Caco-2 (cell line): Measurements from ENCODE around the gene RIC3. TPM values are rescaled to one million over a fixed set of nuclear protein-coding genes. Genes with fewer than 3 reads are reported as not detected.

Source experiments
- BruUV-seq: library from RNA; stranded (reverse); fragments of 400-500 nt; replicated peaks from 2 replicates; lab custom pipeline; 2021; lab: Mats Ljungman, UMichigan
- CTCF ChIA-PET: fragments of 300-600 bp; sonication (Branson Sonifier 250); formaldehyde crosslinking; loops from one replicate; lab custom pipeline; 2022; ENCODE audit warnings: antibody characterized with exemption; lab: Charles Lee
- POLR2A ChIA-PET: fragments of 300-600 bp; sonication (Branson Sonifier 250); formaldehyde crosslinking; loops from one replicate; lab custom pipeline; 2022; ENCODE audit warnings: antibody characterized with exemption; lab: Charles Lee
- DNase-seq, 2 experiments: peaks; one replicate each; pipeline versions ENCODE4 v3.0.0 to v3.0.0-alpha.2; 2020 to 2022
- H3K27me3 ChIP-seq: replicated peaks from 2 replicates; pipeline ENCODE4 v1.6.0; 2011; ENCODE audit warnings: low read length; ENCODE audit not compliant: control insufficient read depth, insufficient read depth
- H3K36me3 ChIP-seq: 2 replicates; pipeline ENCODE4 v1.5.1; 2011; ENCODE audit warnings: low read length; ENCODE audit not compliant: control insufficient read depth, insufficient read depth
- H3K4me1 ChIP-seq: fragments of 250-450 bp; sonication (Bioruptor Pico); 2 replicates; pipeline ENCODE4 v1.5.1; 2020; ENCODE audit warnings: mild to moderate bottlenecking
- H3K4me3 ChIP-seq: 2 replicates; pipeline ENCODE4 v1.5.1; 2011; ENCODE audit warnings: low read depth, mild to moderate bottlenecking, control low read depth, low read length
- H3K9me3 ChIP-seq: fragments of 250-450 bp; sonication (Bioruptor Pico); 2 replicates; pipeline ENCODE4 v1.5.1; 2020; ENCODE audit warnings: mild to moderate bottlenecking, moderate library complexity
- H3K27ac Mint-ChIP-seq: one replicate; pipeline ENCODE4 v1.8.0; 2022; ENCODE audit warnings: mixed read lengths; ENCODE audit not compliant: unreplicated experiment
- H3K27me3 Mint-ChIP-seq: one replicate; pipeline ENCODE4 v1.8.0; 2022; ENCODE audit warnings: mixed read lengths; ENCODE audit not compliant: insufficient read depth, unreplicated experiment
- H3K36me3 Mint-ChIP-seq: one replicate; pipeline ENCODE4 v1.8.0; 2022; ENCODE audit warnings: mild to moderate bottlenecking, mixed read lengths; ENCODE audit not compliant: insufficient read depth, unreplicated experiment
- H3K4me1 Mint-ChIP-seq: one replicate; pipeline ENCODE4 v1.8.0; 2022; ENCODE audit warnings: low read depth, mixed read lengths; ENCODE audit not compliant: unreplicated experiment
- H3K4me3 Mint-ChIP-seq: one replicate; pipeline ENCODE4 v1.8.0; 2022; ENCODE audit warnings: mild to moderate bottlenecking, moderate library complexity, mixed read lengths; ENCODE audit not compliant: unreplicated experiment
- H3K9me3 Mint-ChIP-seq: one replicate; pipeline ENCODE4 v1.8.0; 2022; ENCODE audit warnings: mixed read lengths; ENCODE audit not compliant: unreplicated experiment
- intact Hi-C: fragments of 100-400 bp; cut with micrococcal nuclease; formaldehyde crosslinking; loops from one replicate; pipeline ENCODE4 v1.10.0; 2022; ENCODE audit not compliant: unreplicated experiment
- total RNA-seq: library from RNA; stranded (reverse); gene quantifications from 2 replicates; pipeline ENCODE4 v1.2.3, GENCODE V29; 2022
- TF ChIP-seq, protein P1 (sequence below), 2 experiments: fragments of 200-600 bp in 1 of 2; IDR thresholded peaks; 1 replicate in 1 of 2; 2 replicates in 1 of 2; pipeline versions ENCODE4 v1.5.1 to v1.8.0; 2011 to 2022; ENCODE audit warnings: antibody characterized with exemption in 1 of 2, control low read depth in 1 of 2, inconsistent platforms in 1 of 2, low read depth in 1 of 2, low read length in 1 of 2, mild to moderate bottlenecking in 1 of 2, moderate library complexity in 1 of 2; ENCODE audit not compliant: insufficient read depth in 1 of 2, severe bottlenecking in 1 of 2, unreplicated experiment in 1 of 2

RIC3 gene
- total RNA-seq, 1 experiment from 2014 or later: not detected

DNA sequence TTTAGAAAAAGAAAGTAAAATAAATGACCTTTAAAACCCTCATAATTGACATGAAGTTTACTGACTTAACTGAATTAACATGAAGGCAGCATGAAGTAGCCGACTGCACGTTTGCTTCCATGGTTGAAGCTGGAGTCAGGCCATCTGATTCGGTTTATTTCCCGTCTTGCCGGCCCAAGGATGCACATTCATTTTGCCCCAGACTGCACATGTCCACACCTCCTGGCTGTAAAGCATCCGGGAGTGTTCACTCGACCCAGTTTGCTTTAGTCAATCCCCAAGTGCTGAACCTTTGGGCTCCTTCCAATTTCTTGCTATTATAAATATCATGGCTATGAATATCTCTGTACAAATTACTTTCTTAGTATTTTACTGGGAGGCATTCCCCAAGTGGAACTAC, 105.5 kb downstream of the RIC3 start:
- Mint-ChIP-seq H3K36me3 (no peaks in the 10 kb centered on the region), H3K27ac (no peak overlapping the region), H3K4me3 (no peak overlapping the region), H3K4me1 (no peaks in the 10 kb centered on the region), H3K9me3 (no peaks in the 10 kb centered on the region), H3K27me3 (peaks cover 6% of the 10 kb centered on the region)
- Histone ChIP-seq H3K36me3 (no peaks in the 10 kb centered on the region), H3K4me1 (no peaks in the 10 kb centered on the region), H3K9me3 (no peaks in the 10 kb centered on the region), H3K27me3 (no peaks in the 10 kb centered on the region), H3K4me3 (no peak overlapping the region)
- DNase-seq: no peak
- no TSS peak for BruUV-seq
- ChIA-PET CTCF (no interaction called here), POLR2A (no interaction called here)
- intact Hi-C loops: no loop called here
- TF ChIP-seq, protein P1, sequence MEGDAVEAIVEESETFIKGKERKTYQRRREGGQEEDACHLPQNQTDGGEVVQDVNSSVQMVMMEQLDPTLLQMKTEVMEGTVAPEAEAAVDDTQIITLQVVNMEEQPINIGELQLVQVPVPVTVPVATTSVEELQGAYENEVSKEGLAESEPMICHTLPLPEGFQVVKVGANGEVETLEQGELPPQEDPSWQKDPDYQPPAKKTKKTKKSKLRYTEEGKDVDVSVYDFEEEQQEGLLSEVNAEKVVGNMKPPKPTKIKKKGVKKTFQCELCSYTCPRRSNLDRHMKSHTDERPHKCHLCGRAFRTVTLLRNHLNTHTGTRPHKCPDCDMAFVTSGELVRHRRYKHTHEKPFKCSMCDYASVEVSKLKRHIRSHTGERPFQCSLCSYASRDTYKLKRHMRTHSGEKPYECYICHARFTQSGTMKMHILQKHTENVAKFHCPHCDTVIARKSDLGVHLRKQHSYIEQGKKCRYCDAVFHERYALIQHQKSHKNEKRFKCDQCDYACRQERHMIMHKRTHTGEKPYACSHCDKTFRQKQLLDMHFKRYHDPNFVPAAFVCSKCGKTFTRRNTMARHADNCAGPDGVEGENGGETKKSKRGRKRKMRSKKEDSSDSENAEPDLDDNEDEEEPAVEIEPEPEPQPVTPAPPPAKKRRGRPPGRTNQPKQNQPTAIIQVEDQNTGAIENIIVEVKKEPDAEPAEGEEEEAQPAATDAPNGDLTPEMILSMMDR (IDR thresholded peaks at IDR 0.05; ENCODE audit: insufficient read depth in 1 of 2, low read depth in 1 of 2, low read length in 1 of 2, severe bottlenecking in 1 of 2, unreplicated experiment in 1 of 2): no peak

DNA sequence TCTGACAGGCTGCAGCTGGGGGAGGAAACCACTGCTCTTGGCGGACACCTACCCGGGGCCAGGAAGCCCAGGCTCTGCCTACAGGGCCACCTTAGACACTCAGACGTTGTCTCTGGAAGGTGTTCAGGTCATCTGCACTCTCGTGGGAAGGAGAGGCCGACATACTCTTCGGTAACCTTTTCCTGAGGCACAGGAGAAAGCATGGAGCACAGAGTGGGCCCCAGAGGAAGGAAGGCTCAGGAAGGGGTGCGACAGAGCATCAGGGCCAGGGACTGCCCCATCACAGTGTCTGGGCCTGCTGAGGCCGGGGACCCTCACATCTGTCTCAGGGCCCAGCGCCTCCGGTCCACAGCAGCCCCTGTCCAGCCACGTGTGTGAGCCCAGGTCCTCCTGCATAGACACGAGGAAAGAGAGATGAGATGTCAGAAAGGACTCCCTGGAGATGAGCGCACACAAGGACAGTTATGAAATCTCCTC, 106.0 kb downstream of the RIC3 start:
- H3K27me3 ChIP-seq: no peaks in the 10 kb centered on the region
- H3K9me3 ChIP-seq: no peaks in the 10 kb centered on the region
- Mint-ChIP-seq H3K4me3 (no peak overlapping the region), H3K27ac (no peak overlapping the region), H3K9me3 (no peaks in the 10 kb centered on the region), H3K4me1 (no peaks in the 10 kb centered on the region), H3K36me3 (no peaks in the 10 kb centered on the region), H3K27me3 (peaks cover 5% of the 10 kb centered on the region)
- DNase-seq: no peak
- TF ChIP-seq, protein P1 (IDR thresholded peaks at IDR 0.05; ENCODE audit: insufficient read depth in 1 of 2, low read depth in 1 of 2, low read length in 1 of 2, severe bottlenecking in 1 of 2, unreplicated experiment in 1 of 2): no peak
- H3K4me3 ChIP-seq: no peak overlapping the region
- intact Hi-C loops: no loop called here
- H3K36me3 ChIP-seq: no peaks in the 10 kb centered on the region
- ChIA-PET POLR2A (no interaction called here), CTCF (no interaction called here)
- no TSS peak for BruUV-seq
- H3K4me1 ChIP-seq: no peaks in the 10 kb centered on the region

DNA sequence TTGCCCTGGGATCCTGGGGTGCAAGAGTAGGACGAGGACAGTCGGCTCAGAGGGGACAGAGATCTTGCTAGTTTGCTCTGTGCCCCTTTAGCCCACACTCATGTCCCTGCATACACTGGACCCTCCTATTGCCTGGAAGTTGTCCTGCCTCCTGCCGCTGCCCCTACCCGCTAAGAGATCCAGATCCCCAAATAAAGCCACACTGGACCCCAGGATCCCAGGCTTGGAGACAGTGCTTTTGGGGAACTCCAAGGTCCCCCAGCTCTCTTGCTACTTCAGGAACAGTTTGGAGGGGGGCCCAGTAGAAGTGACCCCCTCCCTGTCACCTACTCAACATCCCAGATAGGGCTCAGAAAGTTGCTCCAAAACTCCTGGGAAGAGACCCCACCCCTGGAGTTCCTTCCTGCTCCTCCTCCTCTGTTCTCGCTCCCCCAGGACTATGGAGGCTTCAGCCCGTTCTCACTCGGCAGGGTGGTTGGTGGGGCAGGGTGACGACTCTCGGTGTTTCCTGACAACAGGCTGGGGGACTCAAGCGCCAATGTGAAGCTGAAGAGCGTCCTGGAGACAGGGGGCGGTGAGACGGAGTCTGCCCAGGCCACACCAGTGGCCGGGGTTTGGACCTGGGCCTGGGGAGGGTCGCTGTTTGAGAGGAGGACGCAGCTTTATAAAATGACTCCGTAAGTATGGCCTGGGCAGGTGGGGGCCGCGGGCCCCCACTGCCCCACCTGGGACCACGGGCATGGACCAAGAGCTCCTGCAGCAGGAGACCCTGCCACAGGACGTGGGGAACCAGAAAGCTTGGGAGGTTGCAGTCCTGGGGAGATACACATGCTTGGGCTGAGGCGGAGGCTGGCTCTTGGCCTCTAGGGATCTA, 107.0 kb downstream of the RIC3 start:
- POLR2A ChIA-PET: no interaction called here
- no peaks in the 10 kb centered on the region for H3K9me3 ChIP-seq
- no peak overlapping the region for H3K27ac Mint-ChIP-seq
- TF ChIP-seq, protein P1 (IDR thresholded peaks at IDR 0.05; ENCODE audit: insufficient read depth in 1 of 2, low read depth in 1 of 2, low read length in 1 of 2, severe bottlenecking in 1 of 2, unreplicated experiment in 1 of 2): no peak
- no peaks in the 10 kb centered on the region for H3K9me3 Mint-ChIP-seq
- no peaks in the 10 kb centered on the region for H3K36me3 Mint-ChIP-seq
- H3K4me1 ChIP-seq: no peaks in the 10 kb centered on the region; the same call in 1 of the 2 replicates
- no TSS peak for BruUV-seq
- H3K4me3 ChIP-seq: no peak overlapping the region
- H3K27me3 ChIP-seq: no peaks in the 10 kb centered on the region
- no peak for DNase-seq
- H3K36me3 ChIP-seq: no peaks in the 10 kb centered on the region
- peaks cover under 1% of the 10 kb centered on the region for H3K27me3 Mint-ChIP-seq
- CTCF ChIA-PET: no interaction called here
- no peak overlapping the region for H3K4me3 Mint-ChIP-seq
- intact Hi-C loops: no loop called here
- no peaks in the 10 kb centered on the region for H3K4me1 Mint-ChIP-seq
